ENCODE data around the gene DIRAS1. TPM values are rescaled to one million over a fixed set of nuclear protein-coding genes. Genes with fewer than 3 reads are reported as not detected.

DIRAS1 gene
- total and polyA plus RNA-seq, 2 experiments from 2014 or later: 2.8 to 18.6 TPM

GRCh38 chr19:2716275-2716650, 4.9 kb downstream of the DIRAS1 start:
- H3K27ac Mint-ChIP-seq: no peak overlapping the region
- ATAC-seq (no peak), DNase-seq (ENCODE audit: low spot score) (no peak)
- H3F3A ChIP-seq (replicated peaks; ENCODE audit: low read depth): 0 out of 2 replicates have a peak, but pooled peaks cover 5% of the 10 kb centered on the region
- no peaks in the 10 kb centered on the region for H3K27me3 ChIP-seq (ENCODE audit: insufficient read depth)
- no peaks in the 10 kb centered on the region for H3K9me2 ChIP-seq (ENCODE audit: insufficient read depth)
- H2AFZ ChIP-seq: no peak overlapping the region
- no peak overlapping the region for H3K4me2 ChIP-seq
- H3K4me3 Mint-ChIP-seq: no peak overlapping the region
- no peaks in the 10 kb centered on the region for H3K36me3 ChIP-seq (ENCODE audit: insufficient read depth)
- peaks cover 20% of the 10 kb centered on the region for H3K36me3 Mint-ChIP-seq (ENCODE audit: low read depth)
- H3K4me3 ChIP-seq: no peak overlapping the region
- H4K20me1 ChIP-seq (replicated peaks; ENCODE audit: insufficient read depth): no peaks in the 10 kb centered on the region
- H3K4me1 ChIP-seq (ENCODE audit: insufficient read depth): peaks cover 12% of the 10 kb centered on the region; the same call in 1 of the 2 replicates
- TF ChIP-seq STAT1 (IDR thresholded peaks at IDR 0.05; ENCODE audit: unreplicated experiment) (no peak), CREB1 (CRISPR knock-in tag; IDR thresholded peaks at IDR 0.05; ENCODE audit: low read depth) (no peak), ZNF114 (CRISPR knock-in tag; IDR thresholded peaks at IDR 0.05) (no peak), ZNF462 (CRISPR knock-in tag; IDR thresholded peaks at IDR 0.05) (no peak), NANOG (IDR thresholded peaks at IDR 0.05; ENCODE audit: borderline replicate concordance) (no peak), EZH2 (IDR thresholded peaks at IDR 0.05; ENCODE audit: low read depth, unreplicated experiment) (no peak), JUNB (IDR thresholded peaks at IDR 0.05; ENCODE audit: unreplicated experiment) (no peak), CTCF (conservative IDR thresholded peaks at IDR 0.05; ENCODE audit: low read depth in 2 of 2) (no peak), EZH2phosphoT487 (IDR thresholded peaks at IDR 0.05; ENCODE audit: unreplicated experiment) (no peak), ZNF331 (CRISPR knock-in tag; IDR thresholded peaks at IDR 0.05; ENCODE audit: low read depth) (no peak), ETS1 (IDR thresholded peaks at IDR 0.05) (no peak), REST (IDR thresholded peaks at IDR 0.05; ENCODE audit: unreplicated experiment) (no peak), POLR2AphosphoS5 (IDR thresholded peaks at IDR 0.05; ENCODE audit: low read depth) (no peak)
- H3K4me1 Mint-ChIP-seq: peaks cover 6% of the 10 kb centered on the region
- no peaks in the 10 kb centered on the region for H3K79me2 ChIP-seq (replicated peaks; ENCODE audit: insufficient read depth)
- H3K9me3 Mint-ChIP-seq: peaks cover 14% of the 10 kb centered on the region
- no peak overlapping the region for H3K27ac ChIP-seq (ENCODE audit: low read depth)
- peaks cover 9% of the 10 kb centered on the region for H3K27me3 Mint-ChIP-seq (ENCODE audit: insufficient read depth, low read depth, poor library complexity)

All from GM23338 (cell line).